ENCODE results near the gene GNS. TPM values are rescaled to one million over a fixed set of nuclear protein-coding genes. Genes with fewer than 3 reads are reported as not detected.

The GNS gene
- total and polyA plus RNA-seq, 10 of the 15 experiments (the other 5 are each of a cell fraction or from before 2014, with no cell fraction given) = 4.1 to 33.8 (median 19.1) TPM

GRCh38 chr12:64672925-64673409, 86.2 kb downstream of the GNS start:
- POLR2A ChIA-PET = interaction anchor here (0.7 to 0.9 kb wide), 2 partner anchors 8 to 55 kb away, joined by 3 read pairs; no protein-coding TSS in a partner anchor
- RAD21 ChIA-PET (ENCODE audit: unreplicated experiment) = interaction anchor here (0.6 kb wide), 1 partner anchor 94 kb away, joined by 3 read pairs; no protein-coding TSS in a partner anchor
- H3K79me2 ChIP-seq (ENCODE audit: control insufficient read depth, insufficient read depth, low read length) = peaks cover 91% of the 10 kb centered on the region
- CTCF ChIA-PET = interaction anchor here (1.6 kb wide), 1 partner anchor 16 kb away, joined by 3 read pairs; no protein-coding TSS in a partner anchor
- no peaks in the 10 kb centered on the region for H3K9me3 ChIP-seq (replicated peaks; ENCODE audit: control insufficient read depth, insufficient read depth, low read length)
- SMC1A ChIA-PET (ENCODE audit: uncharacterized antibody, unreplicated experiment) = interaction anchor here (1.1 to 1.6 kb wide), 3 partner anchors 8 to 23 kb away, joined by 3 to 4 read pairs (median 3); no protein-coding TSS in a partner anchor
- no TSS peak for BruUV-seq (replicated peaks)
- intact Hi-C loops (cut with micrococcal nuclease; ENCODE audit: unreplicated experiment) (no loop called here), in situ Hi-C loops (cut with MboI) (no loop called here)
- peaks cover 69% of the 10 kb centered on the region for H3K4me1 ChIP-seq (ENCODE audit: control insufficient read depth, insufficient read depth, low read length)
- H2AFZ ChIP-seq (ENCODE audit: control insufficient read depth, low read depth, low read length) = no peak overlapping the region
- 2% methylated on average over 8 of the region's 8 CpGs for WGBS (ENCODE audit: insufficient coverage, insufficient replicate concordance, low lambda C conversion rate, missing lambda C conversion rate)
- no peak for TF ChIP-seq YY1 (IDR thresholded peaks at IDR 0.05; ENCODE audit: low read depth, low read length)
- TF ChIP-seq EED (IDR thresholded peaks at IDR 0.05; ENCODE audit: low read depth) = peak; percentile 60; the same call in 1 of the 2 replicates
- TF ChIP-seq NFIC (IDR thresholded peaks at IDR 0.05; ENCODE audit: low read depth, low read length) = no peak
- TF ChIP-seq SMAD5 (IDR thresholded peaks at IDR 0.05; ENCODE audit: low read depth) = no peak
- TF ChIP-seq CHD2 (IDR thresholded peaks at IDR 0.05; ENCODE audit: borderline replicate concordance, low read depth, low read length) = no peak
- no peak for TF ChIP-seq ZSCAN29 (IDR thresholded peaks at IDR 0.05)
- no peak for TF ChIP-seq E2F8 (IDR thresholded peaks at IDR 0.05; ENCODE audit: low read depth, partially characterized antibody)
- TF ChIP-seq USF2 (IDR thresholded peaks at IDR 0.05; ENCODE audit: borderline replicate concordance, low read depth, low read length) = no peak
- TF ChIP-seq ASH2L (IDR thresholded peaks at IDR 0.05; ENCODE audit: borderline replicate concordance, low read depth) = no peak
- no peak for TF ChIP-seq BHLHE40 (IDR thresholded peaks at IDR 0.05; ENCODE audit: borderline replicate concordance in 1 of 2, low read depth in 2 of 2, low read length in 1 of 2)
- TF ChIP-seq ETV6 (conservative IDR thresholded peaks at IDR 0.05 in 1 of 2, IDR thresholded peaks at IDR 0.05 in 1 of 2; ENCODE audit: borderline replicate concordance in 1 of 2, low read depth in 1 of 2) = peak in 1 of 2 experiments; percentile 40; a peak in 1 of 4 replicates
- TF ChIP-seq CHD1 (IDR thresholded peaks at IDR 0.05; ENCODE audit: low read depth, low read length) = no peak
- TF ChIP-seq ZNF24 (IDR thresholded peaks at IDR 0.05) = no peak
- no peak for TF ChIP-seq RELA (IDR thresholded peaks at IDR 0.05; ENCODE audit: borderline replicate concordance, partially characterized antibody)
- no peak for TF ChIP-seq GATAD2B (conservative IDR thresholded peaks at IDR 0.05; ENCODE audit: low read depth)
- TF ChIP-seq NR2C1 (IDR thresholded peaks at IDR 0.05) = peak; percentile 62
- H3K4me3 ChIP-seq = no peak overlapping the region
- ATAC-seq (no peak), DNase-seq (ENCODE audit: low read depth, low spot score) (no peak), FAIRE-seq (peak; percentile 56)
- H3K4me2 ChIP-seq (ENCODE audit: control insufficient read depth, insufficient read depth) = peak overlapping the region; percentile 86
- peak overlapping the region; percentile 78 for H3K27ac ChIP-seq (ENCODE audit: control insufficient read depth, insufficient read depth)
- H3K27me3 ChIP-seq (replicated peaks in 1 of 2; ENCODE audit: control insufficient read depth in 2 of 2, insufficient read depth in 2 of 2, low read length in 1 of 2) = no peaks in the 10 kb centered on the region
- no peaks in the 10 kb centered on the region; a peak in 2 of 4 replicates for H3K36me3 ChIP-seq (ENCODE audit: control insufficient read depth in 2 of 2, insufficient read depth in 2 of 2, low read length in 1 of 2)
- H3K9ac ChIP-seq (ENCODE audit: control insufficient read depth, insufficient read depth, low read length) = peak overlapping the region; percentile 37; the same call in 1 of the 2 replicates
- H4K20me1 ChIP-seq (ENCODE audit: control insufficient read depth, insufficient read depth) = no peaks in the 10 kb centered on the region

Data from GM12878 (cell line).